ENCODE data around the gene SSMEM1.
"Not testable (repeated sequence)": the region's sequence is repeated elsewhere in the genome, so short reads cannot be mapped to it uniquely, and the experiment has no call there.

DNA sequence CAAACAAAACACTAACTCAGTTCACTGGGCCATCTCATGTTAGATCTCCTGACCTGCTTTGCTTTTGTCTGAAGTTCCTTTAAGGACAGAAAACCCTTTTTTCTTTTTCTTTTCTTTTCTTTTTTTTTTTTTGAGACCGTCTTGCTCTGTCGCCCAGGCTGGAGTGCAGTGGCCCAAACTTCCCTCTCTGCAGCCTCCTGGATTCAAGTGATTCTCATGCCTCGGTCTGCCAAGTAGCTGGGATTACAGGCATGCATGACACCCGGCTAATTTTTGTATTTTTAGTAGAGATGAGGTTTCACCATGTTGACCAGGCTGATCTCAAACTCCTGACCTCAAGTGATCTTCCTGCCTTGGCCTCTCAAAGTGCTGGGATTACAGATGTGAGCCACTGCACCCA lies 28.7 kb downstream of the SSMEM1 start:
- TF ChIP-seq, protein P1, sequence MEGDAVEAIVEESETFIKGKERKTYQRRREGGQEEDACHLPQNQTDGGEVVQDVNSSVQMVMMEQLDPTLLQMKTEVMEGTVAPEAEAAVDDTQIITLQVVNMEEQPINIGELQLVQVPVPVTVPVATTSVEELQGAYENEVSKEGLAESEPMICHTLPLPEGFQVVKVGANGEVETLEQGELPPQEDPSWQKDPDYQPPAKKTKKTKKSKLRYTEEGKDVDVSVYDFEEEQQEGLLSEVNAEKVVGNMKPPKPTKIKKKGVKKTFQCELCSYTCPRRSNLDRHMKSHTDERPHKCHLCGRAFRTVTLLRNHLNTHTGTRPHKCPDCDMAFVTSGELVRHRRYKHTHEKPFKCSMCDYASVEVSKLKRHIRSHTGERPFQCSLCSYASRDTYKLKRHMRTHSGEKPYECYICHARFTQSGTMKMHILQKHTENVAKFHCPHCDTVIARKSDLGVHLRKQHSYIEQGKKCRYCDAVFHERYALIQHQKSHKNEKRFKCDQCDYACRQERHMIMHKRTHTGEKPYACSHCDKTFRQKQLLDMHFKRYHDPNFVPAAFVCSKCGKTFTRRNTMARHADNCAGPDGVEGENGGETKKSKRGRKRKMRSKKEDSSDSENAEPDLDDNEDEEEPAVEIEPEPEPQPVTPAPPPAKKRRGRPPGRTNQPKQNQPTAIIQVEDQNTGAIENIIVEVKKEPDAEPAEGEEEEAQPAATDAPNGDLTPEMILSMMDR (IDR thresholded peaks at IDR 0.05; ENCODE audit: insufficient read depth, low read length, poor library complexity, severe bottlenecking), result not testable (repeated sequence)
- TF ChIP-seq EZH2phosphoT487 (conservative IDR thresholded peaks at IDR 0.05; ENCODE audit: low read length), result not testable (repeated sequence)

Measured in SU-DHL-6 (cell line).